IMR-90 (cell line): ENCODE results near the gene TBRG4. TPM values are rescaled to one million over a fixed set of nuclear protein-coding genes. Genes with fewer than 3 reads are reported as not detected.

Experiments used
- ATAC-seq: fragments of 200-7000 bp; cut with Tn5 transposase; 2 replicates; pipeline ENCODE4 v1.9.1; 2020; ENCODE audit warnings: low read depth, mild to moderate bottlenecking, moderate library complexity
- BruUV-seq: library from RNA; stranded (reverse); fragments of 400-500 nt; replicated peaks from 2 replicates; lab custom pipeline; 2021; lab: Mats Ljungman, UMichigan
- CTCF ChIA-PET: fragments of 300-600 bp; formaldehyde crosslinking; extraction: SDS; loops from one replicate; lab custom pipeline; 2021; ENCODE audit warnings: antibody characterized with exemption; lab: Yijun Ruan, JAX
- POLR2A ChIA-PET: fragments of 300-600 bp; sonication (Branson Sonifier 250); formaldehyde crosslinking; loops from one replicate; lab custom pipeline; 2022; ENCODE audit warnings: antibody characterized with exemption; ENCODE audit not compliant: unreplicated experiment; lab: Charles Lee
- DNase-seq: peaks from one replicate; pipeline ENCODE4 v3.0.0; 2013
- H2AFZ ChIP-seq: replicated peaks from 2 replicates; pipeline ENCODE3; 2013; ENCODE audit warnings: low read length, mild to moderate bottlenecking; ENCODE audit not compliant: poor library complexity
- H2AK5ac ChIP-seq: 2 replicates; pipeline ENCODE4 v1.6.1; 2013; ENCODE audit warnings: low read depth, low read length, inconsistent platforms
- H2AK9ac ChIP-seq: replicated peaks from 2 replicates; pipeline ENCODE3; 2013; ENCODE audit warnings: mild to moderate bottlenecking, low read depth, low read length, moderate library complexity; ENCODE audit not compliant: poor library complexity
- H2BK120ac ChIP-seq: 2 replicates; pipeline ENCODE4 v1.6.1; 2013; ENCODE audit warnings: low read depth, low read length, inconsistent platforms
- H2BK15ac ChIP-seq: 3 replicates; pipeline ENCODE4 v1.6.1; 2013; ENCODE audit warnings: low read depth, low read length, inconsistent platforms
- H2BK20ac ChIP-seq: 2 replicates; pipeline ENCODE4 v1.6.1; 2013; ENCODE audit warnings: low read depth, mild to moderate bottlenecking, inconsistent platforms, low read length, moderate library complexity
- H2BK5ac ChIP-seq: 2 replicates; pipeline ENCODE4 v1.6.1; 2013; ENCODE audit warnings: mild to moderate bottlenecking, low read depth, low read length, inconsistent platforms; ENCODE audit not compliant: poor library complexity, severe bottlenecking
- H3K14ac ChIP-seq: replicated peaks from 2 replicates; pipeline ENCODE4 v1.6.1; 2013; ENCODE audit warnings: low read depth, low read length, inconsistent platforms
- H3K18ac ChIP-seq: 2 replicates; pipeline ENCODE4 v1.6.1; 2013; ENCODE audit warnings: low read depth, low read length, control low read depth
- H3K23ac ChIP-seq: 2 replicates; pipeline ENCODE4 v1.6.1; 2013; ENCODE audit warnings: low read depth, low read length, inconsistent platforms
- H3K27ac ChIP-seq: 2 replicates; pipeline ENCODE4 v1.5.1; 2013; ENCODE audit warnings: mild to moderate bottlenecking, control low read depth, low read length; ENCODE audit not compliant: insufficient read depth
- H3K27me3 ChIP-seq: 2 replicates; pipeline ENCODE4 v1.6.1; 2013; ENCODE audit warnings: low read length; ENCODE audit not compliant: control insufficient read depth, insufficient read depth
- H3K36me3 ChIP-seq: 2 replicates; pipeline ENCODE4 v1.6.1; 2013; ENCODE audit warnings: low read length, mixed read lengths; ENCODE audit not compliant: control insufficient read depth, insufficient read depth
- H3K4ac ChIP-seq: 2 replicates; pipeline ENCODE4 v1.6.1; 2013; ENCODE audit warnings: low read depth, low read length, inconsistent platforms
- H3K4me1 ChIP-seq: 2 replicates; pipeline ENCODE4 v1.6.1; 2013; ENCODE audit warnings: low read length, mixed read lengths; ENCODE audit not compliant: control insufficient read depth, insufficient read depth
- H3K4me2 ChIP-seq: 2 replicates; pipeline ENCODE4 v1.6.1; 2013; ENCODE audit warnings: low read depth, mild to moderate bottlenecking, control low read depth, low read length, moderate library complexity
- H3K4me3 ChIP-seq: 2 replicates; pipeline ENCODE4 v1.5.1; 2013; ENCODE audit warnings: low read depth, mild to moderate bottlenecking, control low read depth, low read length, moderate library complexity; ENCODE audit not compliant: insufficient read depth
- H3K56ac ChIP-seq: 2 replicates; pipeline ENCODE4 v1.6.1; 2013; ENCODE audit warnings: low read length, inconsistent platforms; ENCODE audit not compliant: insufficient read depth; ENCODE audit errors: extremely low read depth
- H3K79me1 ChIP-seq, 2 experiments: 2 replicates each; pipeline ENCODE4 v1.6.1; 2013; ENCODE audit warnings: low read length in 2 of 2, inconsistent platforms in 1 of 2, low read depth in 1 of 2
- H3K9ac ChIP-seq: 2 replicates; pipeline ENCODE4 v1.6.1; 2013; ENCODE audit warnings: low read depth, low read length, control low read depth
- H3K9me1 ChIP-seq: 2 replicates; pipeline ENCODE4 v1.6.1; 2013; ENCODE audit warnings: low read length, inconsistent platforms; ENCODE audit not compliant: insufficient read depth
- H3K9me3 ChIP-seq: 2 replicates; pipeline ENCODE4 v1.6.1; 2013; ENCODE audit warnings: low read length; ENCODE audit not compliant: control insufficient read depth, insufficient read depth
- H4K20me1 ChIP-seq: 2 replicates; pipeline ENCODE4 v1.6.1; 2013; ENCODE audit warnings: low read length, inconsistent platforms; ENCODE audit not compliant: insufficient read depth
- H4K5ac ChIP-seq: 2 replicates; pipeline ENCODE4 v1.6.1; 2013; ENCODE audit warnings: mild to moderate bottlenecking, low read depth, low read length, control low read depth
- H4K8ac ChIP-seq, 2 experiments: 2 replicates each; pipeline ENCODE4 v1.6.1; 2013; ENCODE audit warnings: low read depth in 2 of 2, low read length in 2 of 2, control low read depth in 1 of 2, inconsistent platforms in 1 of 2
- H4K91ac ChIP-seq: 2 replicates; pipeline ENCODE4 v1.6.1; 2013; ENCODE audit warnings: low read depth, low read length, inconsistent platforms; ENCODE audit not compliant: insufficient read depth
- CHD1 ChIP-seq: IDR thresholded peaks from 2 replicates; pipeline ENCODE4 v1.6.1; 2012; ENCODE audit warnings: low read depth, low read length, improper control_type of control experiment
- MAFK ChIP-seq: IDR thresholded peaks from 2 replicates; pipeline ENCODE4 v1.6.1; 2012; ENCODE audit warnings: low read depth, low read length, improper control_type of control experiment
- MXI1 ChIP-seq: IDR thresholded peaks from 2 replicates; pipeline ENCODE4 v1.6.1; 2012; ENCODE audit warnings: low read depth, mild to moderate bottlenecking, low read length, moderate library complexity, borderline replicate concordance
- WGBS, 2 experiments: methylation state at CpG; one replicate each; pipeline versions ENCODE4 v1.1.5 to v1.1.7; 2013; ENCODE audit warnings: missing lambda C conversion rate in 2 of 2; ENCODE audit not compliant: insufficient read length in 1 of 2; ENCODE audit errors: extremely low coverage in 2 of 2; 5-methylcytosine and 5-hydroxymethylcytosine counted together
- dilution Hi-C: fragments of 300-500 bp; cut with HindIII; formaldehyde crosslinking; loops from one replicate; pipeline ENCODE4 v1.14.3; 2018; ENCODE audit warnings: low sequenced_read_pairs; ENCODE audit not compliant: unreplicated experiment
- in situ Hi-C: fragments of 300-500 bp; cut with MboI; formaldehyde crosslinking; loops from 3 replicates; pipeline ENCODE4 v1.14.3; 2019; ENCODE audit warnings: low sequenced_read_pairs, inconsistent platforms, mixed read lengths
- intact Hi-C: fragments of 100-400 bp; cut with micrococcal nuclease; formaldehyde crosslinking; loops from 2 replicates; pipeline ENCODE4 v1.10.0; 2022
- polyA plus RNA-seq, 3 experiments: library from polyadenylated mRNA; depleted of rRNA; stranded (reverse); fragments of >200 nt; gene quantifications; 2 replicates each; pipeline ENCODE4 v1.2.3, GENCODE V29; 2012; ENCODE audit warnings: low replicate concordance in 1 of 3
- total RNA-seq: library from RNA; depleted of rRNA; stranded (reverse); fragments of >200 nt; gene quantifications from 2 replicates; pipeline ENCODE4 v1.2.3, GENCODE V29; 2012
- TF ChIP-seq, protein P1 (sequence below): fragments of 150-350 bp; IDR thresholded peaks from 2 replicates; pipeline ENCODE4 v1.6.1; 2017; ENCODE audit warnings: mild to moderate bottlenecking, antibody characterized with exemption, low read length, low read depth

The TBRG4 gene
- total and polyA plus RNA-seq, 2 of the 4 experiments (the other 2 are of a cell fraction) = 71.6 to 77.6 TPM

DNA sequence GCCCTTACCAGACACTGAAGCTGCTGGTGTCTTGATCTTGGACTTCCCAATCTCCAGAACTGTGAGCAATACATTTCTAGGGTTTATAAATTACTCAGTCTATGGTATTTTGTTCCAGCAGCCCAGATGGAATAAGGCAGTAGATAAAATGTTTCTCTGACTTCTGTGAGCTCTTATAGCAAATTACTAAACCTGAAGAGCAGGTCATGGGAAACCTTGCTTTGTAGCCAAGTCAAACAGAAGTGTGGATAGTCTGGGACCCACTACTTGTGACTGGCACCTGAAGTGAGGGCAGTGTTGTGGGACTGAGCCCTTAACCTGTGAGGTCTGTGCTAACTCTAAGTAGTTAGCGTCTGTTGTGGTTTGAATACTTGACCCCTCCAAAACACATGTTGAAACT is 4.6 kb upstream of the TBRG4 start:
- no peak overlapping the region for H4K8ac ChIP-seq
- no peak overlapping the region for H3K4me2 ChIP-seq
- no peak overlapping the region for H3K4me3 ChIP-seq
- no peak overlapping the region for H2BK120ac ChIP-seq
- intact Hi-C loops (no loop called here), in situ Hi-C loops (no loop called here), dilution Hi-C loops (no loop called here)
- TF ChIP-seq MAFK (no peak), CHD1 (no peak), MXI1 (no peak)
- TF ChIP-seq, protein P1, sequence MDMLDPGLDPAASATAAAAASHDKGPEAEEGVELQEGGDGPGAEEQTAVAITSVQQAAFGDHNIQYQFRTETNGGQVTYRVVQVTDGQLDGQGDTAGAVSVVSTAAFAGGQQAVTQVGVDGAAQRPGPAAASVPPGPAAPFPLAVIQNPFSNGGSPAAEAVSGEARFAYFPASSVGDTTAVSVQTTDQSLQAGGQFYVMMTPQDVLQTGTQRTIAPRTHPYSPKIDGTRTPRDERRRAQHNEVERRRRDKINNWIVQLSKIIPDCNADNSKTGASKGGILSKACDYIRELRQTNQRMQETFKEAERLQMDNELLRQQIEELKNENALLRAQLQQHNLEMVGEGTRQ = no peak
- H2AK9ac ChIP-seq = no peak overlapping the region
- H3K4ac ChIP-seq = no peak overlapping the region
- H3K23ac ChIP-seq = no peak overlapping the region
- no peaks in the 10 kb centered on the region for H3K9me1 ChIP-seq
- H4K20me1 ChIP-seq = no peaks in the 10 kb centered on the region
- no peak for DNase-seq
- no peak overlapping the region for H3K56ac ChIP-seq
- no peak overlapping the region for H3K18ac ChIP-seq
- H3K36me3 ChIP-seq = no peaks in the 10 kb centered on the region
- no peaks in the 10 kb centered on the region for H3K9me3 ChIP-seq
- BruUV-seq = no TSS peak
- H3K9ac ChIP-seq = no peak overlapping the region
- H3K4me1 ChIP-seq = no peaks in the 10 kb centered on the region
- no CpG with 5 or more reads among the region's 1 CpG for WGBS, 2 experiments
- no peak overlapping the region for H2BK5ac ChIP-seq
- H2BK15ac ChIP-seq = no peak overlapping the region
- no peak overlapping the region for H3K27ac ChIP-seq
- ATAC-seq = no peak
- no peak overlapping the region for H2AK5ac ChIP-seq
- no peak overlapping the region for H4K91ac ChIP-seq
- H2AFZ ChIP-seq = no peak overlapping the region
- H3K27me3 ChIP-seq = peaks cover 20% of the 10 kb centered on the region
- peaks cover 0 to 4% of the 10 kb centered on the region in 2 experiments; a peak in 1 of 4 replicates for H3K79me1 ChIP-seq
- ChIA-PET CTCF (interaction anchor here (1.0 kb wide), 1 partner anchor 20 kb away, joined by 3 read pairs; no protein-coding TSS in a partner anchor), POLR2A (no interaction called here)
- no peak overlapping the region for H3K14ac ChIP-seq
- no peak overlapping the region for H4K5ac ChIP-seq
- H2BK20ac ChIP-seq = no peak overlapping the region
